DOHH2 (cell line): ENCODE measurements around the gene TMEM38A.

Experiments
- H3F3A ChIP-seq: fragments of 200-600 bp; sonication (generic), shearing (Covaris generic); 2 replicates; pipeline ENCODE4 v1.6.0; 2016; ENCODE audit warnings: antibody characterized with exemption, mild to moderate bottlenecking; ENCODE audit not compliant: control insufficient read depth, insufficient read depth
- H3K27ac ChIP-seq: fragments of 200-600 bp; sonication (generic); 2 replicates; pipeline ENCODE4 v1.5.1; 2014; ENCODE audit warnings: low read depth, mild to moderate bottlenecking, low read length, moderate library complexity
- H3K27me3 ChIP-seq: fragments of 200-600 bp; sonication (generic); 2 replicates; pipeline ENCODE4 v1.6.1; 2014; ENCODE audit warnings: mild to moderate bottlenecking, low read length, mixed read lengths; ENCODE audit not compliant: control insufficient read depth
- H3K36me3 ChIP-seq: fragments of 200-600 bp; sonication (generic); 2 replicates; pipeline ENCODE4 v1.6.1; 2014; ENCODE audit warnings: mild to moderate bottlenecking, low read length, moderate library complexity, mixed read lengths; ENCODE audit not compliant: control insufficient read depth
- H3K4me1 ChIP-seq: fragments of 200-600 bp; sonication (generic); 2 replicates; pipeline ENCODE4 v1.6.1; 2014; ENCODE audit warnings: mild to moderate bottlenecking, low read length, mixed read lengths; ENCODE audit not compliant: control insufficient read depth
- H3K4me2 ChIP-seq: fragments of 200-600 bp; sonication (generic); 2 replicates; pipeline ENCODE4 v1.6.0; 2014; ENCODE audit warnings: mild to moderate bottlenecking, low read length, moderate library complexity
- H3K4me3 ChIP-seq: fragments of 200-600 bp; sonication (generic); 2 replicates; pipeline ENCODE4 v1.5.1; 2014; ENCODE audit warnings: mild to moderate bottlenecking, low read length, mixed read lengths
- H3K79me2 ChIP-seq: fragments of 200-600 bp; sonication (generic); 2 replicates; pipeline ENCODE4 v1.6.1; 2014; ENCODE audit warnings: mild to moderate bottlenecking, low read length, mixed read lengths; ENCODE audit not compliant: control insufficient read depth
- H3K9me2 ChIP-seq: fragments of 200-600 bp; sonication (generic); replicated peaks from 2 replicates; pipeline ENCODE4 v1.6.1; 2014; ENCODE audit warnings: mild to moderate bottlenecking, low read length, mixed read lengths; ENCODE audit not compliant: control insufficient read depth
- H3K9me3 ChIP-seq: fragments of 200-600 bp; sonication (generic); 2 replicates; pipeline ENCODE4 v1.6.1; 2014; ENCODE audit warnings: antibody characterized with exemption, low read length, mixed read lengths; ENCODE audit not compliant: control insufficient read depth, insufficient read depth
- H4K20me1 ChIP-seq: fragments of 200-600 bp; sonication (generic); 2 replicates; pipeline ENCODE4 v1.6.0; 2014; ENCODE audit warnings: low read depth, mild to moderate bottlenecking, antibody characterized with exemption, low read length, moderate library complexity; ENCODE audit not compliant: control insufficient read depth, insufficient read depth
- CTCF ChIP-seq: fragments of 200-600 bp; sonication (generic); IDR thresholded peaks from one replicate; pipeline ENCODE4 v1.5.1; 2014; ENCODE audit warnings: antibody characterized with exemption, mild to moderate bottlenecking, low read depth, low read length; ENCODE audit not compliant: poor library complexity, severe bottlenecking
- EZH2phosphoT487 ChIP-seq: fragments of 200-600 bp; sonication (generic); IDR thresholded peaks from 2 replicates; pipeline ENCODE4 v1.6.1; 2017; ENCODE audit warnings: borderline replicate concordance, mild to moderate bottlenecking, antibody characterized with exemption, low read length, moderate library complexity, mixed read lengths

Gene TMEM38A, protein sequence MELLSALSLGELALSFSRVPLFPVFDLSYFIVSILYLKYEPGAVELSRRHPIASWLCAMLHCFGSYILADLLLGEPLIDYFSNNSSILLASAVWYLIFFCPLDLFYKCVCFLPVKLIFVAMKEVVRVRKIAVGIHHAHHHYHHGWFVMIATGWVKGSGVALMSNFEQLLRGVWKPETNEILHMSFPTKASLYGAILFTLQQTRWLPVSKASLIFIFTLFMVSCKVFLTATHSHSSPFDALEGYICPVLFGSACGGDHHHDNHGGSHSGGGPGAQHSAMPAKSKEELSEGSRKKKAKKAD

DNA sequence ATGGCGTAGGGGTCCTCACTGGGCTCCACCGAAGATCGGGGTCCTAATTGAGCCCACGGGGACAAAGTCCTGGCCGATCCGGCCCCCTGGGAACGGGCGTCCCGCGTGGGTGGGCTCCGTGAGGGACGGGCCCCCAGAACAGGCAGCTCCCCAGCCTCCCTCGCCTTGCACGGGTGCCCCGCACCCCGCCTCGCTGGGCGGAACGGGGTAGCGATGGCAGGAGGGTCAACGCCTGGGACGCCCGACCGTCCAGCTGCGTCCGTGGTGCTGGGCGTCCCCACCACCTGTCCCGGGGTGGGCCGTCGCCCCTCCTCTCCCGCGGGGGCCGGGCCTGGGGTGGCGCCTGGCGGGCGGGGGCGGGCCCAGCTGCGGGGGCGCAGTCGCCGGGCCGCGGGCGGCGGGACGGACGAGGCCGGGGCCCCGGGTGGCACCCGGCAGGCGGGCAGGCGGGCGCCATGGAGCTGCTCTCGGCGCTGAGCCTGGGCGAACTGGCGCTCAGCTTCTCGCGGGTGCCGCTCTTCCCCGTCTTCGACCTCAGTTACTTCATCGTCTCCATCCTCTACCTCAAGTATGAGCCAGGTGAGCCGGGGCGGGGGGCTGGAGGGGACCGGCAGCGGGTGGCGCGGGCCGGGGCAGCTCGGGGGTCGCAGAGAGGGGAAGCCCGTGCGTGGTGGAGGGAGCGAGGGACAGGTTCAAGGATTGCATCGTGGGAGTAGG, at the start of gene TMEM38A:
Gene TMEM38A, plus strand, starts transcription at position 377 of the 717 bp plus-strand sequence. Its CDS starts 79 bp downstream, at position 456.
- H4K20me1 ChIP-seq: peaks cover 20% of the 10 kb centered on the region
- H3K9me2 ChIP-seq: no peaks in the 10 kb centered on the region
- H3K4me3 ChIP-seq: peak within 1 kb of the TSS; percentile 88
- peak within 1 kb of the TSS; percentile 93 for H3K4me2 ChIP-seq
- no peak for TF ChIP-seq EZH2phosphoT487
- no peak for TF ChIP-seq CTCF
- H3F3A ChIP-seq: peaks cover 8% of the 10 kb centered on the region
- no peaks in the 10 kb centered on the region for H3K27me3 ChIP-seq
- peak within 1 kb of the TSS; percentile 95 for H3K27ac ChIP-seq
- peaks cover 52% of the 10 kb centered on the region for H3K36me3 ChIP-seq
- H3K79me2 ChIP-seq: peaks cover 89% of the 10 kb centered on the region
- H3K4me1 ChIP-seq: peaks cover 41% of the 10 kb centered on the region
- no peaks in the 10 kb centered on the region for H3K9me3 ChIP-seq

DNA sequence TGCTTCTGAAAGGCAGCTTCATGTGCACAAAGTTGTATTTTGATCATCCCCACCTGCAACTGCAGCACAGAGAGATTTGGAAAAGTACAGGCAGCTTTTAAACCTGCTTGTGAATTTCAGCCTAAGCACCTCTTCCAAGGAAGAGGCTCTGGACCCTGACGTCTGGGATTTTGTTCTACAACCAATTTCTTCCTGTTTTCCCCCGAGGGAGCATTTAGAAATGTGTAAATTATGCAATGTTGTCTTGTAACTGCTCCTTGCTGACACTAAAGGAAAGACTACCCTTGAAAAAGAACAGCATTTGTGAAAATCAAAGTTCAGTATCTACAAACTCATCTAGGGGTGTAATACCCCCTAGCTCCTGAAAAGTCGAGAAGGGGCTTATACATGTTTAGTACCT, 48.3 kb upstream of the TMEM38A start:
- Histone ChIP-seq H3K4me2 (no peak overlapping the region), H3K4me1 (peaks cover 69% of the 10 kb centered on the region), H3K9me3 (no peaks in the 10 kb centered on the region)

GRCh38 chr19:16613841-16614240, 47.1 kb upstream of the TMEM38A start:
- peaks cover 12% of the 10 kb centered on the region for H3K36me3 ChIP-seq
- no peaks in the 10 kb centered on the region for H3K27me3 ChIP-seq
- peaks cover 3% of the 10 kb centered on the region; the same call in 1 of the 2 replicates for H3F3A ChIP-seq
- no peak overlapping the region for H3K4me2 ChIP-seq
- H3K27ac ChIP-seq: no peak overlapping the region
- TF ChIP-seq EZH2phosphoT487 (no peak), CTCF (no peak)
- peaks cover 100% of the 10 kb centered on the region for H3K79me2 ChIP-seq
- peaks cover 69% of the 10 kb centered on the region for H3K4me1 ChIP-seq
- peaks cover 55% of the 10 kb centered on the region for H4K20me1 ChIP-seq
- H3K4me3 ChIP-seq: no peak overlapping the region
- H3K9me2 ChIP-seq: no peaks in the 10 kb centered on the region
- no peaks in the 10 kb centered on the region for H3K9me3 ChIP-seq

More for the DNA sequence above, 48.3 kb upstream of the TMEM38A start:
- peaks cover 12% of the 10 kb centered on the region; the same call in 1 of the 2 replicates for H3K36me3 ChIP-seq
- no peak overlapping the region for H3K27ac ChIP-seq
- no peak overlapping the region for H3K4me3 ChIP-seq
- peaks cover 100% of the 10 kb centered on the region for H3K79me2 ChIP-seq
- peaks cover 51% of the 10 kb centered on the region for H4K20me1 ChIP-seq
- H3K27me3 ChIP-seq: no peaks in the 10 kb centered on the region
- no peaks in the 10 kb centered on the region for H3K9me2 ChIP-seq
- H3F3A ChIP-seq: peaks cover 3% of the 10 kb centered on the region; the same call in 1 of the 2 replicates
- TF ChIP-seq EZH2phosphoT487: no peak
- no peak for TF ChIP-seq CTCF
